Common myeloid progenitor, CD34-positive (primary cell): Measurements from ENCODE around the gene ACOT7.

ENCODE experiments used
- CTCF ChIA-PET: fragments of 350-600 bp; sonication (Branson Sonifier 250); formaldehyde crosslinking; loops from one replicate; lab custom pipeline; 2021; ENCODE audit warnings: antibody characterized with exemption; lab: Charles Lee
- POLR2A ChIA-PET: fragments of 350-600 bp; sonication (Branson Sonifier 250); formaldehyde crosslinking; loops from one replicate; lab custom pipeline; 2021; ENCODE audit warnings: antibody characterized with exemption; lab: Charles Lee
- DNase-seq, 3 donors: peaks; one replicate each; pipeline versions ENCODE4 v3.0.0 to v3.0.0-alpha.2; 2013
- H3K27ac ChIP-seq, 2 experiments: 1 replicate in 1 of 2; 2 replicates in 1 of 2; pipeline ENCODE4 v1.7.0; 2013; ENCODE audit warnings: inconsistent platforms in 2 of 2, low read length in 2 of 2, mild to moderate bottlenecking in 2 of 2, low read depth in 1 of 2, moderate library complexity in 1 of 2; ENCODE audit not compliant: severe bottlenecking in 2 of 2, insufficient read depth in 1 of 2, poor library complexity in 1 of 2
- H3K27me3 ChIP-seq, 5 experiments: replicated peaks in 2 of 5; 1 replicate in 3 of 5; 2 replicates in 2 of 5; pipeline versions ENCODE4 v1.6.1 to v1.7.0; 2013; ENCODE audit warnings: low read length in 4 of 5, mild to moderate bottlenecking in 2 of 5, moderate library complexity in 2 of 5, inconsistent platforms in 1 of 5; ENCODE audit not compliant: insufficient read depth in 5 of 5, control insufficient read depth in 4 of 5
- H3K36me3 ChIP-seq, 4 experiments: 1 replicate in 2 of 4; 2 replicates in 2 of 4; pipeline versions ENCODE4 v1.6.1 to v1.7.0; 2013; ENCODE audit warnings: low read length in 3 of 4, control low read depth in 1 of 4, mild to moderate bottlenecking in 1 of 4; ENCODE audit not compliant: control insufficient read depth in 4 of 4, insufficient read depth in 4 of 4
- H3K4me1 ChIP-seq, 4 experiments: 1 replicate in 3 of 4; 2 replicates in 1 of 4; pipeline versions ENCODE4 v1.6.1 to v1.7.1; 2013; ENCODE audit warnings: low read length in 3 of 4, mild to moderate bottlenecking in 3 of 4, control low read depth in 1 of 4, inconsistent platforms in 1 of 4, moderate library complexity in 1 of 4; ENCODE audit not compliant: control insufficient read depth in 4 of 4, insufficient read depth in 4 of 4; ENCODE audit errors: control extremely low read depth in 1 of 4
- H3K4me3 ChIP-seq, 7 experiments: 1 replicate in 4 of 7; 2 replicates in 3 of 7; pipeline versions ENCODE4 v1.5.1 to v1.7.0; 2013; ENCODE audit warnings: mild to moderate bottlenecking in 7 of 7, low read length in 6 of 7, moderate library complexity in 6 of 7, inconsistent platforms in 2 of 7, low read depth in 2 of 7, control low read depth in 1 of 7; ENCODE audit not compliant: insufficient read depth in 4 of 7, control insufficient read depth in 1 of 7; ENCODE audit errors: extremely low read depth in 1 of 7
- H3K9me3 ChIP-seq, 5 experiments: 1 replicate in 4 of 5; 2 replicates in 1 of 5; pipeline versions ENCODE4 v1.6.1 to v1.7.1; 2013; ENCODE audit warnings: low read length in 4 of 5, mild to moderate bottlenecking in 2 of 5, inconsistent platforms in 1 of 5, low read depth in 1 of 5, moderate library complexity in 1 of 5; ENCODE audit not compliant: control insufficient read depth in 4 of 5, insufficient read depth in 2 of 5; ENCODE audit errors: control extremely low read depth in 1 of 5
- WGBS: methylation state at CpG from one replicate; pipeline ENCODE4 v1.1.5; 2013; ENCODE audit not compliant: insufficient coverage; 5-methylcytosine and 5-hydroxymethylcytosine counted together

Gene ACOT7

GRCh38 chr1:6423321-6423999 lies 29.9 kb upstream of the ACOT7 start:
- peaks cover 0 to 97% (median 33%) of the 10 kb centered on the region in 5 experiments for H3K27me3 ChIP-seq
- POLR2A ChIA-PET, result interaction anchor here (1.2 kb wide), 1 partner anchor 9 kb away, joined by 3 read pairs; no protein-coding TSS in a partner anchor
- peaks cover 0 to 38% (median 29%) of the 10 kb centered on the region in 4 experiments for H3K4me1 ChIP-seq
- peak overlapping the region in 2 of 7 experiments; percentile 42 to 53 for H3K4me3 ChIP-seq
- WGBS, result 6% methylated on average over 19 of the region's 24 CpGs
- CTCF ChIA-PET, result interaction anchor here (0.7 to 10.9 kb wide), 10 partner anchors 9 to 75 kb away, joined by 3 to 81 read pairs (median 5); no protein-coding TSS in a partner anchor
- no peaks in the 10 kb centered on the region for H3K36me3 ChIP-seq
- DNase-seq, result peak; percentile 40 to 59 (median 58)
- H3K9me3 ChIP-seq, result no peaks in the 10 kb centered on the region
- H3K27ac ChIP-seq, result no peak overlapping the region

GRCh38 chr1:6421266-6421665 lies 27.7 kb upstream of the ACOT7 start:
- Histone ChIP-seq H3K36me3 (no peaks in the 10 kb centered on the region), H3K4me1 (peaks cover 0 to 38% (median 29%) of the 10 kb centered on the region in 4 experiments), H3K4me3 (no peak overlapping the region), H3K27me3 (peaks cover 0 to 98% (median 45%) of the 10 kb centered on the region in 5 experiments), H3K9me3 (no peaks in the 10 kb centered on the region), H3K27ac (no peak overlapping the region)
- WGBS, result 20% methylated on average over 1 of the region's 4 CpGs
- no peak for DNase-seq
- ChIA-PET CTCF (interaction anchor here (1.5 to 10.9 kb wide), 5 partner anchors 16 to 73 kb away, joined by 3 to 81 read pairs (median 10); no protein-coding TSS in a partner anchor), POLR2A (no interaction called here)

- WGBS, result 4% methylated on average over 40 of the region's 44 CpGs
- ChIA-PET POLR2A (interaction anchor here (1.0 kb wide), 1 partner anchor 20 kb away, joined by 3 read pairs; no protein-coding TSS in a partner anchor), CTCF (interaction anchor here (0.9 to 10.9 kb wide), 6 partner anchors 15 to 174 kb away, joined by 3 to 81 read pairs (median 6); no protein-coding TSS in a partner anchor)
- H3K36me3 ChIP-seq, result no peaks in the 10 kb centered on the region
- no peaks in the 10 kb centered on the region for H3K9me3 ChIP-seq
- peaks cover 0 to 98% (median 49%) of the 10 kb centered on the region in 5 experiments for H3K27me3 ChIP-seq
- H3K27ac ChIP-seq, result no peak overlapping the region
- H3K4me3 ChIP-seq, result peak overlapping the region in 3 of 7 experiments; percentile 32 to 57 (median 50)
- peaks cover 0 to 38% (median 29%) of the 10 kb centered on the region in 4 experiments for H3K4me1 ChIP-seq
- peak in 2 of 3 donors; percentile 48 to 55 for DNase-seq
Measured at GRCh38 chr1:6420454-6421042, 27.0 kb upstream of the ACOT7 start.

GRCh38 chr1:6419804-6420453 lies 26.4 kb upstream of the ACOT7 start, which contains the start of gene HES2:
TSS of gene HES2 (minus strand) at chr1:6419919. CDS start at chr1:6419820, 99 bp downstream.
- peaks cover 0 to 98% (median 44%) of the 10 kb centered on the region in 5 experiments for H3K27me3 ChIP-seq
- H3K4me1 ChIP-seq, result peaks cover 0 to 35% (median 26%) of the 10 kb centered on the region in 4 experiments
- POLR2A ChIA-PET, result interaction anchor here (1.0 kb wide), 1 partner anchor 20 kb away, joined by 3 read pairs; no protein-coding TSS in a partner anchor
- CTCF ChIA-PET, result interaction anchor here (0.9 to 10.9 kb wide), 8 partner anchors 14 to 173 kb away, joined by 3 to 81 read pairs (median 3); no protein-coding TSS in a partner anchor
- H3K9me3 ChIP-seq, result no peaks in the 10 kb centered on the region
- H3K36me3 ChIP-seq, result no peaks in the 10 kb centered on the region
- no peak for DNase-seq
- under 1% methylated on average over 61 of the region's 62 CpGs for WGBS
- peak within 1 kb of the TSS in 3 of 7 experiments; percentile 32 to 57 (median 50) for H3K4me3 ChIP-seq
- H3K27ac ChIP-seq, result no peak within 1 kb of the TSS

- Histone ChIP-seq H3K36me3 (no peaks in the 10 kb centered on the region), H3K27ac (no peak overlapping the region), H3K4me1 (peaks cover 0 to 34% (median 26%) of the 10 kb centered on the region in 4 experiments), H3K27me3 (peaks cover 0 to 99% (median 47%) of the 10 kb centered on the region in 5 experiments), H3K9me3 (no peaks in the 10 kb centered on the region), H3K4me3 (peak overlapping the region in 3 of 7 experiments; percentile 32 to 57 (median 50))
- 5% methylated on average over 32 of the region's 48 CpGs for WGBS
- ChIA-PET CTCF (interaction anchor here (1.1 to 10.9 kb wide), 5 partner anchors 14 to 154 kb away, joined by 3 to 81 read pairs (median 10); no protein-coding TSS in a partner anchor), POLR2A (no interaction called here)
- peak in 2 of 3 donors; percentile 33 to 42 for DNase-seq
Measured at GRCh38 chr1:6419397-6419803, 25.8 kb upstream of the ACOT7 start.

- no peak overlapping the region for H3K4me3 ChIP-seq
- H3K27ac ChIP-seq, result no peak overlapping the region
- H3K36me3 ChIP-seq, result no peaks in the 10 kb centered on the region
- POLR2A ChIA-PET, result no interaction called here
- WGBS, result 7% methylated on average over 60 of the region's 69 CpGs
- CTCF ChIA-PET, result interaction anchor here (0.5 to 10.9 kb wide), 7 partner anchors 12 to 154 kb away, joined by 3 to 81 read pairs (median 4); no protein-coding TSS in a partner anchor
- H3K9me3 ChIP-seq, result no peaks in the 10 kb centered on the region
- peaks cover 0 to 97% (median 43%) of the 10 kb centered on the region in 5 experiments for H3K27me3 ChIP-seq
- H3K4me1 ChIP-seq, result peaks cover 0 to 30% (median 22%) of the 10 kb centered on the region in 4 experiments
- peak in 1 of 3 donors; percentile 29 for DNase-seq
Measured at GRCh38 chr1:6418668-6419396, 25.3 kb upstream of the ACOT7 start.
